Activated CD4-positive, alpha-beta T cell treated with anti-CD3 and anti-CD28 coated beads for 4 hours (primary cell): ENCODE data around the gene NEAT1.

ENCODE experiments used
- DNase-seq, 2 donors: peaks; one replicate each; pipeline ENCODE4 v3.0.0-alpha.2; 2020

Gene NEAT1

GRCh38 chr11:65422633-65423515 lies at the start of gene NEAT1:
Gene NEAT1 (plus strand): TSS chr11:65422798.
- DNase-seq: peak; percentile 90 to 93

- DNase-seq: no peak
Measured at GRCh38 chr11:65373839-65374580, 48.6 kb upstream of the NEAT1 start.

GRCh38 chr11:65375012-65375411 lies 47.6 kb upstream of the NEAT1 start:
- DNase-seq: no peak

- DNase-seq: no peak
Measured at GRCh38 chr11:65376138-65376713, 46.4 kb upstream of the NEAT1 start.

GRCh38 chr11:65377036-65377435 lies 45.6 kb upstream of the NEAT1 start:
- no peak for DNase-seq

GRCh38 chr11:65377777-65378176 lies 44.8 kb upstream of the NEAT1 start:
- no peak for DNase-seq

- DNase-seq: no peak
Measured at GRCh38 chr11:65378208-65378927, 44.2 kb upstream of the NEAT1 start.

GRCh38 chr11:65378928-65379638 lies 43.5 kb upstream of the NEAT1 start:
- no peak for DNase-seq

GRCh38 chr11:65379698-65380459 lies 42.7 kb upstream of the NEAT1 start:
- DNase-seq: no peak

- DNase-seq: no peak
Measured at GRCh38 chr11:65380460-65381119, 42.0 kb upstream of the NEAT1 start.

- DNase-seq: no peak
Measured at GRCh38 chr11:65381716-65382032, 40.9 kb upstream of the NEAT1 start.

GRCh38 chr11:65382033-65382803 lies 40.4 kb upstream of the NEAT1 start, which contains the start of gene SLC25A45:
Gene SLC25A45 (minus strand): TSS chr11:65382646. CDS start chr11:65381951, 695 bp downstream.
- peak; percentile 92 to 94 for DNase-seq

GRCh38 chr11:65382804-65383368 lies 39.7 kb upstream of the NEAT1 start:
- DNase-seq: no peak

- no peak for DNase-seq
Measured at GRCh38 chr11:65383778-65384177, 38.8 kb upstream of the NEAT1 start.

- no peak for DNase-seq
Measured at GRCh38 chr11:65384301-65384889, 38.2 kb upstream of the NEAT1 start.

GRCh38 chr11:65386307-65387140 lies 36.1 kb upstream of the NEAT1 start, which contains the start of gene FRMD8:
Gene FRMD8 (plus strand): TSS chr11:65386637. CDS start chr11:65387037, 400 bp downstream.
- peak; percentile 88 to 90 for DNase-seq

GRCh38 chr11:65388731-65389130 lies 33.9 kb upstream of the NEAT1 start:
- no peak for DNase-seq

GRCh38 chr11:65389294-65389980 lies 33.2 kb upstream of the NEAT1 start:
- no peak for DNase-seq
